ENCODE data around the gene TMEM176A.

The TMEM176A gene

GRCh38 chr7:150820148-150820547 is 19.6 kb downstream of the TMEM176A start:
- DNase-seq (ENCODE audit: low read depth) = no peak

DNA sequence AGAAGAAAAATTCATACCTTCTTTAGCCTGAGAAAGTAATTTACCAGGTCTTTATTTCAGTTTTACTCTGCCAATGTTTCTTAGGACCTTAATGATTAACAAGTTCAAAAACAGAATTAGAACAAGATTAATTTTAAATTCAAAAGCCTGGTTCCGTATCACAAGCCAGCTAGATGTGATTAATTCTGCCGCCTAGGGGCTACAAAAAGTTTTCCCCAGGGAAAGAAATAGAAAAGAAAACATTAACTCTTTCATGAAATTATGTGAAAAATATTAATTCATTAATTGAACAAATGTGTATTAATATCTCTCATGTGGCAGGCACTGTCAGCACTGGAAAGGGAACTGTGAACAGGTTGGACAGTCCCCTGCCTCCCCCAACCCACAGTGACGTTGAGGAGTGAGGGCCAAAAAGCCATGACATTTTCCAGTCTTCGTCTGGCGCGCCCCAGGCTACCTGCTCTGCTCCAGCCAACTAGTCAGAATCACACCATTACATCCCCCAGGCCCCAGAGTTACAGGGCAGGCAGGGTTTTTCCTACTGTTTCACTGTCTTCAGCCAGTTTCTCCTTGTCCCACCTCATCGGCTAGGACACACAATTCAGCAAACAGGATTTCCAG is 20.1 kb downstream of the TMEM176A start:
- no peak for DNase-seq (ENCODE audit: low read depth)

DNA sequence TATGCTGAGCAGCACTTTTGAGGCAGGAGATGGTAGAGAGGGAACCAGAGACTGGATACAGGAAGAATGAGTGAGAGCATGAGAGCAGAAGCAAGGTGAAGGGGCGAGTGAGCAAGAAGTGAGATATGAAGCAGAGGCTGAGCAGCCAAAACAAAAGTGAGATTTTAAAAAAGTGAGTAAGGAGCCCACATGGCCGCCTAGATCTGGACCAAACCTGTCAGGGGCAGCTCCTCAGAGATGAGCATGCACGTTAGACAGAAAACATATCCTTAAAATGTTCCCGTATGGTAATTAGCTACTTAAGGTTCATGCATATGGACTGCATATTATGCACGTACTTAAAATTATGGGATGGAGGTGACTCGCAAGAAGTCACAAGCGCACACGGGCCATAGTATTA is 22.5 kb downstream of the TMEM176A start:
- DNase-seq (ENCODE audit: low read depth) = no peak

DNA sequence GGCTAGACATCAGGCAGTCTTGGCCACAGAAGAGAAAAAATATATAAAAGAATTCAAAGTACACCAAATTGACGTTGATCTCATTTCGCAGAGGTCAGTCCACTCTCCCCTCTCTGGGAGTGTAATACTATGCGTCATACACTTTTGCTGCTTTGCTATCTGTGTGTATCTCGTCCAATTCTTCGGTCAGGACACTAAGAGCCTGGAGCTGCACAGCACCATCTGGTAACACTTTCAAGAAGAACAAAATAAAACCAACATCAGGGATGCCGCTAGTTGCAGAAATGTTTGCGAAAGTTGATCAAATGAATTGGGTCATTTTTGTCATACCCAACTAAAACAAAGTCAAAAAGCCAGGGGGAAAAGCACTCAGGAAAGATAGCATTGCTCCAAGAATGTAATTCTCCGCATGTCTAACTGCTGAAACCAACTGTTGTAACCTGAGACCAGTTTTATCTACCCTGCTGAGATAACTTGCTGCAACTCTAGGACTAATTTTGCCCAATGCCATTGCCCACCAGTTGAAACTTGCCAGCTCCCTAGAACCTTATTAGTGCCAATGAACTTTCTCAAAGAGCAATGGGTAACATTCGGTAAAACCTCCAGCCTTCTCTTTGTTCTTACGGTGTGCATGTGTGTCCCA is 23.0 kb downstream of the TMEM176A start:
- no peak for DNase-seq (ENCODE audit: low read depth)

DNA sequence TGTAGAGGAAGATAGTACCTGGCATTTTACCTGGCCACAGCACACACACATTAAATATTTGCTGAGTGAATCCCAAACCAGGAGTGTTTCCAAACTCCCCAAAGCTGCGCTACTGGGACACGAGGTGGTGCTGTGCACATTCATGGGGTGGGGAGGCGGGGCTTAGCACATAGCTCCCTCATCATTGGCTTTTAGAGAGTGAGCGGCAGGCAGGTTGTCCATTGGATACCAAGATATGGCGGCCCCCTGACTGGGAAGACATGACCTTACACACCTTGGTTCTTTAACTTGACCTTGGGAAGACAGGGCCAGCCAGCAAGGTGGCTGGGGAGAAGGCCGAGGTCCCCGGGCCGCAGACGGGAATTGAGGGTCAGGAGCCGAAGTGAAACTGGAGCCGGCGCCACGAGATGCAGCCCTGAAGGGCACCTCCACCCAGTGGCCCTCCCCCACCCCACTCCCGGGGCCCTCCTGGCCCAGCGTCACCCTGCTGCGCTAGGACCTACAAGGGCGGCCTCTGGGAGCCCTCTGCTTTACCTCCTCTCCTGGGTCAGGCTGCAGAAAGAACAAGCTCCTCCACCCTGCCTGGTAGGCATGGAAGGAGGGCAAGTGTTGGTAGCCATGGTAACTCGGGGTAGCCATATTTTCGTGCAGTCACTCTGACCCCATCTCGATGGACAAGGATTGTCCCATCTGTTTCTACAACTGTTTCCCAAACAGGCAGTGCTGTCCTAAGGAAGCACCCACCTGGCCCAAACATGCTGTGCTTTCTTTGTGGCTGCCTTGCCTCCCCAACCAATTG is 24.0 kb downstream of the TMEM176A start:
- DNase-seq (ENCODE audit: low read depth) = no peak

- no peak for DNase-seq (ENCODE audit: low read depth)
Observed at GRCh38 chr7:150826061-150826849, 25.7 kb downstream of the TMEM176A start.

- no peak for DNase-seq (ENCODE audit: low read depth)
Observed at GRCh38 chr7:150828384-150828783, 27.8 kb downstream of the TMEM176A start.

GRCh38 chr7:150829426-150829825 is 28.9 kb downstream of the TMEM176A start:
- no peak for DNase-seq (ENCODE audit: low read depth)

GRCh38 chr7:150830937-150831336 is 30.4 kb downstream of the TMEM176A start:
- no peak for DNase-seq (ENCODE audit: low read depth)

DNA sequence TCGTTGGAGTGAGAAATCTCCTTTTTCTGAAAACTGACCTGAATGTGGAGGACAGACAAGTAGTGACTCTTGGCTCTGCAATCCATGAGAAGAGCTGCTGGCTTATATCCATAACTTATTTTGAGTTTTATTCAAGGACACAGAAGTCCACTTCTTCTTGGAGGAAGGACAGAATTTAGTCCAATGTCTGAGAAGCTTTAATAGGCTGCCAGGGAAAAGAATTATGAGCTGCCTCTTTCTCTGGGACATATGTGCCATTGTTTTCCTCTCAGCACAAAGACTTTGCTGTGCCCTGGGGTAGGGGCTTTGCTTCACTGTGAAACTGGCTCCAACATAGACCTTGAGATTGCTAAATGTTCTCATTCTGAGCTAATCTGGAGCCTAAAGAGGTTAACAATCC is 31.3 kb downstream of the TMEM176A start:
- DNase-seq (ENCODE audit: low read depth) = no peak

- DNase-seq (ENCODE audit: low read depth) = no peak
Observed at GRCh38 chr7:150835019-150835418, 34.5 kb downstream of the TMEM176A start.

DNA sequence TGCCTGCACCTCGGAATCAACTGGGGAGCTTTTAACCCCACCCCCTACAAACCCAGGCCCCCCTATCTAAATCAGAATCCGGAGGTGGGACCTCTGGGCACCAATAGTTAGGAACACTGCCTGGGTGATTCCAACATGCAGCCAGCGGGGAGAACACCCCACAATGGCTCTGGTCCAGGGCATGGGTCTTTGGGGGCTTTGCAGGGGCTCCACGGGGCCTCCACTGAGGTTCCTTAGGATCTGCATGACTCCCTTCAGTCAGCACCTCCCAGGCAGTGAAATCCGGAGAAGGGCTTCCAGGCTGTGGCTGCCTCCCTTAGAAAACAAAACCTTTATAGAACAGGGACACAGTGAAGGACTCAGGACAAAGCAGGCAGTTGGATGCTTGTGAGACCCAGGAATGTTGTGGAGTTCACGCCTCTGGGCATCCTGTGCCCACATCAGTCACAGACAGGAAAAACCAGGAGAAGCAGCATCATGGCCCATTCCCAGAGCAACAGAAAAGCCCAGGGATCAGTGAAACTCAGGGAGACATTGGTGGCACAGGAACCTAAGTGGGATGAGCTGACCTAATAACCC is 35.2 kb downstream of the TMEM176A start:
- DNase-seq (ENCODE audit: low read depth) = no peak

- no peak for DNase-seq (ENCODE audit: low read depth)
Observed at GRCh38 chr7:150838965-150839650, 38.5 kb downstream of the TMEM176A start.

GRCh38 chr7:150842018-150842417 is 41.4 kb downstream of the TMEM176A start:
- DNase-seq (ENCODE audit: low read depth) = no peak

- DNase-seq (ENCODE audit: low read depth) = no peak
Observed at GRCh38 chr7:150842716-150843115, 42.1 kb downstream of the TMEM176A start.

DNA sequence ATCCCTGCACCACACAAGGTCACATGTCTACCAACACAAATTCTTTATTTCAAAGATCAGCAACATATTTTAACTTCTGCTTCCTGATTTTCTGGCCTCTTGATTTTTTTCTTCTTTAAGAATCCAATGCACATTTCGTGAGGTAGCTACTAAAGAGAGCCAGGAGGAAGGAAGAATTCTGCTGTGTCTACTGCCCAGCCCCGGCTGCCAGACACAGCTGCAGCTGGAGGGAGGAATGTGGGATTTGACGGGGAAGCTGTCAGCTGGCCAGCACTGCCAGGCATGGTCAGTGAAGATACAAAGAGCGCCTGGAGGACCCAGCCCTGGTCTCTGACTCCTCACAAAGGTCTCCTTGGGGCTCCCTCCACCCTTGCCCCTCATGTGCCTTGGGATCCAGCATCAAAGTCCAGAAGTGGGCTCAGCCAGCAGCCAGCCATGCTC is 44.9 kb downstream of the TMEM176A start:
- no peak for DNase-seq (ENCODE audit: low read depth)

GRCh38 chr7:150846291-150847115 is 45.9 kb downstream of the TMEM176A start:
- DNase-seq (ENCODE audit: low read depth) = no peak

DNA sequence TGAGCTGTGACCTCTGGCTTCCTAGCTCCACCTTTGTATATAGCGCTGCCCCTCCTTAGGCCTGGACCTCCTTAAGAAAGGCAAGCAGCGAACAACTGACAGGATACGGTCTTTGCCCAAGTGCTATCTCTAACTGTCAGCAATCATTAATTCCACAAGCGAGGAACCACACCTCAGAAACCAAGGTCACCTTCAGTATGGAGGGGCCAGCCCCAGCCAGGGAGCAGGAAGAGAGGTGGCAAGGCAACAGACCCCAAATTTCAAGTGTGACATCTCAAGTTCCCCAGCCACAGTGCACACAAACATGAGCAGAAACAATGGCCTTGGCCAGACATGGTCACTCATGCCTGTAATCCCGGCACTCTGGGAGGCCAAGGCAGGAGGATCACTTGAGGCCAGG is 47.0 kb downstream of the TMEM176A start:
- DNase-seq (ENCODE audit: low read depth) = no peak

- no peak for DNase-seq (ENCODE audit: low read depth)
Observed at GRCh38 chr7:150848111-150848510, 47.5 kb downstream of the TMEM176A start.

GRCh38 chr7:150848561-150849115 is 48.1 kb downstream of the TMEM176A start:
- DNase-seq (ENCODE audit: low read depth) = no peak
